Tibial nerve (tissue), 4 donors: ENCODE measurements around the gene TRPV2. TPM values are rescaled to one million over a fixed set of nuclear protein-coding genes. Genes with fewer than 3 reads are reported as not detected.

ENCODE experiments used
- DNase-seq, 2 donors: peaks; one replicate each; pipeline ENCODE4 v3.0.0-alpha.2; 2019; ENCODE audit warnings: low spot score in 2 of 2
- H3K27ac ChIP-seq, 4 donors: fragments of 200-600 bp; sonication (generic) in 3 of 4; one replicate each; pipeline ENCODE4 v1.5.1; 2017 to 2019; ENCODE audit warnings: mild to moderate bottlenecking in 1 of 4
- H3K27me3 ChIP-seq, 2 donors: fragments of 200-600 bp; sonication (generic) in 1 of 2; one replicate each; pipeline versions ENCODE4 v1.5.1 to v1.6.0; 2017 to 2019
- H3K36me3 ChIP-seq, 3 donors: fragments of 200-600 bp; sonication (generic); one replicate each; pipeline ENCODE4 v1.5.1; 2018 to 2019
- H3K4me1 ChIP-seq, 4 donors: fragments of 200-600 bp; sonication (generic) in 3 of 4; one replicate each; pipeline ENCODE4 v1.5.1; 2017 to 2019
- H3K4me3 ChIP-seq, 4 donors: fragments of 200-600 bp; sonication (generic) in 3 of 4; one replicate each; pipeline ENCODE4 v1.5.1; 2017 to 2019; ENCODE audit warnings: mild to moderate bottlenecking in 1 of 4, moderate library complexity in 1 of 4
- H3K9me3 ChIP-seq, 4 donors: fragments of 200-600 bp; sonication (generic) in 3 of 4; one replicate each; pipeline ENCODE4 v1.5.1; 2017 to 2019
- CTCF ChIP-seq, 5 experiments: fragments of 200-600 bp in 3 of 5; fragments of 450-650 bp in 2 of 5; sonication (generic) in 3 of 5; IDR thresholded peaks; one replicate each; pipeline ENCODE4 v1.5.1; 2016 to 2019; ENCODE audit warnings: antibody characterized with exemption in 5 of 5, mild to moderate bottlenecking in 3 of 5, moderate library complexity in 2 of 5
- EP300 ChIP-seq, 2 donors: sonication (generic); formaldehyde crosslinking; IDR thresholded peaks; one replicate each; pipeline ENCODE4 v1.6.1; 2017; ENCODE audit warnings: antibody characterized with exemption in 2 of 2, mild to moderate bottlenecking in 1 of 2
- POLR2A ChIP-seq, 2 donors: fragments of 450-650 bp; IDR thresholded peaks; one replicate each; pipeline ENCODE4 v1.6.1; 2017; ENCODE audit warnings: antibody characterized with exemption in 2 of 2, mild to moderate bottlenecking in 2 of 2, moderate library complexity in 2 of 2
- WGBS, 2 donors: methylation state at CpG; one replicate each; pipeline ENCODE4 v1.1.5; 2018; 5-methylcytosine and 5-hydroxymethylcytosine counted together
- total RNA-seq, 4 donors: library from RNA; depleted of rRNA; stranded (reverse); fragments of >200 nt; gene quantifications; one replicate each; pipeline ENCODE4 v1.1.0, GENCODE V29; 2016

TRPV2 gene, protein sequence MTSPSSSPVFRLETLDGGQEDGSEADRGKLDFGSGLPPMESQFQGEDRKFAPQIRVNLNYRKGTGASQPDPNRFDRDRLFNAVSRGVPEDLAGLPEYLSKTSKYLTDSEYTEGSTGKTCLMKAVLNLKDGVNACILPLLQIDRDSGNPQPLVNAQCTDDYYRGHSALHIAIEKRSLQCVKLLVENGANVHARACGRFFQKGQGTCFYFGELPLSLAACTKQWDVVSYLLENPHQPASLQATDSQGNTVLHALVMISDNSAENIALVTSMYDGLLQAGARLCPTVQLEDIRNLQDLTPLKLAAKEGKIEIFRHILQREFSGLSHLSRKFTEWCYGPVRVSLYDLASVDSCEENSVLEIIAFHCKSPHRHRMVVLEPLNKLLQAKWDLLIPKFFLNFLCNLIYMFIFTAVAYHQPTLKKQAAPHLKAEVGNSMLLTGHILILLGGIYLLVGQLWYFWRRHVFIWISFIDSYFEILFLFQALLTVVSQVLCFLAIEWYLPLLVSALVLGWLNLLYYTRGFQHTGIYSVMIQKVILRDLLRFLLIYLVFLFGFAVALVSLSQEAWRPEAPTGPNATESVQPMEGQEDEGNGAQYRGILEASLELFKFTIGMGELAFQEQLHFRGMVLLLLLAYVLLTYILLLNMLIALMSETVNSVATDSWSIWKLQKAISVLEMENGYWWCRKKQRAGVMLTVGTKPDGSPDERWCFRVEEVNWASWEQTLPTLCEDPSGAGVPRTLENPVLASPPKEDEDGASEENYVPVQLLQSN
- 10 to 100 TPM; 10.5 to 19.9 (median 16.9) TPM for total RNA-seq

DNA sequence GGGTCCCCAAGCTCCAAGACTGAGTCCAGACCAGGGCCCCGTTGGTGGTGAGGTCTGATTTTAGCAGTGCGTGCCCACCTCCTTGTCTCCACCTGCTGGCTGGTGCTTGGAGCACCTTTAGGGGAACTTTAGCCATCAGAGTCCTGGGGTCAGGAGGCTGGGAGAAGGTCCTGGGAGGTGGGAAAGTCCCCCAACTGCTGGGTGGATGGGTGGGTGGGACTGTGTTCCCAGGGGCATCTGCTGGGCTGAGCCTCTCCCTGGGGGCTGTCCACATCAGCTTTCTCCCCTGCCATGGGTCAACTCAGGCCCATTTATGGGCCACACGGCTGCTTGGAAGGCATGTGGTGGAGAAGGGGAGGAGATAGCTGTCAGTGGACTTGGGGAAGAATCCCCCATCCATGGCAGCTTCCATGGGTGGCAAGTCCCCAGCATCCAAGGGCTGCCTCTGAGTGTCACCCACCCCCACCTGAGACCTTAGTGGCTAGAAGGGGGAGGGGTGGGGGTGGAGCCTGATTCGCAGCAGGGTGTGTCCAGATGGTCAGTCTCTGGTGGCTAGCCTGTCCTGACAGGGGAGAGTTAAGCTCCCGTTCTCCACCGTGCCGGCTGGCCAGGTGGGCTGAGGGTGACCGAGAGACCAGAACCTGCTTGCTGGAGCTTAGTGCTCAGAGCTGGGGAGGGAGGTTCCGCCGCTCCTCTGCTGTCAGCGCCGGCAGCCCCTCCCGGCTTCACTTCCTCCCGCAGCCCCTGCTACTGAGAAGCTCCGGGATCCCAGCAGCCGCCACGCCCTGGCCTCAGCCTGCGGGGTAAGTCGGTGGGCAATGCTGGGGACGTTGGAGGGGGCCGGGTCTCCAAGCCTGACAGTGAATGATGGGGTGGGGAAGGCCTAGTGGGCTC is at the start of gene TRPV2:
TSS of gene TRPV2 (plus strand) at position 541 of the 894 bp plus-strand sequence. CDS start 2,098 bp downstream, outside the sequence.
- Histone ChIP-seq H3K9me3 (no peaks in the 10 kb centered on the region), H3K4me3 (peak within 1 kb of the TSS; percentile 30 to 61 (median 42)), H3K27me3 (peaks cover 0 to 9% of the 10 kb centered on the region in 2 donors), H3K36me3 (no peaks in the 10 kb centered on the region), H3K27ac (peak within 1 kb of the TSS; percentile 54 to 89 (median 82)), H3K4me1 (peaks cover 0 to 22% (median 10%) of the 10 kb centered on the region in 4 donors)
- no peak for DNase-seq
- WGBS, 2 donors: 15 to 22% methylated on average over 12 to 15 of the region's 21 CpGs
- TF ChIP-seq CTCF (IDR thresholded peaks at IDR 0.05) (peak in 1 of 5 experiments; percentile 40), EP300 (IDR thresholded peaks at IDR 0.05) (no peak)

DNA sequence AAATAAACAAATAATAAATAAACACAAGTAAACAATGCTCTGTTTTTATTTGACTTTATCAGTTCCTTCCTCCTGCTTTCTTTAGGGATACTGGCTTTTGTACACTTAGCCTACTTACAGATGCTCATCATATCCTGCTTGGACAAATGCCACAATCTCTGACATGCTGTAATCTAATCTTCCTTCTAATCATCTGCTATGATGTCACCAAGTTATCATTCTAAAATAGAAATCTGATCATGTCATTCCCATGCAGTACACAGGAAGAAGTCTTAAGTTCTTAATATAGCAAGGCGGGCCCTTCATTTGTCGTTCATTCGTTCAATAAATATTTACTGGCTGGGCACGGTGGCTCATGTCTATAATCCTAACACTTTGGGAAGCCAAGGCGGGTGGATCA is 43.6 kb upstream of the TRPV2 start:
- Histone ChIP-seq H3K4me1 (no peaks in the 10 kb centered on the region), H3K9me3 (no peaks in the 10 kb centered on the region), H3K4me3 (no peak overlapping the region), H3K27ac (no peak overlapping the region), H3K27me3 (peaks cover 0 to 7% of the 10 kb centered on the region in 2 donors), H3K36me3 (no peaks in the 10 kb centered on the region)
- 73 to 76% methylated on average over 5 of the region's 5 CpGs for WGBS, 2 donors
- no peak for DNase-seq
- TF ChIP-seq EP300 (IDR thresholded peaks at IDR 0.05): no peak
- TF ChIP-seq CTCF (IDR thresholded peaks at IDR 0.05): no peak
- TF ChIP-seq POLR2A (IDR thresholded peaks at IDR 0.05): no peak

DNA sequence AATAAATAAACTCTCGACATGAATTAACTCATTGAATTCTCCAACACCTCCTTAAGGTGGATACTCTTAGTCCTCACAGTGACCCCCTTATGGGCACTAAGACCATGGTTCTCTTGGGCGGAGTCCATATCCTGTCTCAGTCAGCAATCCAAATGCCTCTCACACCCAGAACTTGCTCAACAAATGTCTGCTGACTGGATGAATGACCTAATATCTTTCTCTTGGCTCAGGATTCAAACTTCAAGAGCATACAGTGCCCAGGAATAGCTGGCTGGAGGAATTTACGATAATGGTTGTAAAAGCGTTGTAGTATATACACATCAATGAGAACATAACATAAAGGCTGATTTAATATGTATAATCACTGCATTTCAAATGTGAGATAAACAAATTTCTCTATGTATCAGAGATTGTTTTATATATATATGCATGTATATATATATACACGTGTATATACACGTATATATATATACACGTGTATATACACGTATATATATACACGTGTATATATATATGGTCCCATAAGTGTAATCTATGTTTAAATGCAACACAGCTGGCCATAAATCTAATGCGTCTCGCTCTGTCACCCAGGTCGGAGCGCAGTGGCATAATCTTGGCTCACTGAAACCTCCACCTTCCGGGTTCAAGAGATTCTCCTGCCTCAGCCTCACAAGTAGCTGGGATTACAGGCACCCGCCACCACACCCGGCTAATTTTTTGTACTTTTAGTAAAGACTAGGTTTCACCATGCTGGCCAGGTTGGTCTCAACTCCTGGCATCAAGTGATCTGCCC is 41.0 kb upstream of the TRPV2 start:
- no peak for TF ChIP-seq POLR2A (IDR thresholded peaks at IDR 0.05)
- no peak for TF ChIP-seq CTCF (IDR thresholded peaks at IDR 0.05)
- peak in 1 of 2 donors; percentile 65 for TF ChIP-seq EP300 (IDR thresholded peaks at IDR 0.05)

GRCh38 chr17:16377941-16378341 is 37.4 kb upstream of the TRPV2 start:
- Histone ChIP-seq H3K9me3 (peaks cover 0 to 4% (median 0%) of the 10 kb centered on the region in 4 donors), H3K4me3 (no peak overlapping the region), H3K27ac (peak overlapping the region in 2 of 4 donors; percentile 64 to 68), H3K36me3 (peaks cover 0 to 13% (median 0%) of the 10 kb centered on the region in 3 donors), H3K27me3 (peaks cover 0 to 10% of the 10 kb centered on the region in 2 donors), H3K4me1 (peaks cover 0 to 33% (median 3%) of the 10 kb centered on the region in 4 donors)
- TF ChIP-seq EP300 (IDR thresholded peaks at IDR 0.05): peak in 1 of 2 donors; percentile 63
- no peak for TF ChIP-seq CTCF (IDR thresholded peaks at IDR 0.05)
- no peak for DNase-seq
- 13 to 14% methylated on average over 2 of the region's 2 CpGs for whole genome bisulfite sequencing, 2 donors

More for the DNA sequence above, 41.0 kb upstream of the TRPV2 start:
- Histone ChIP-seq H3K36me3 (no peaks in the 10 kb centered on the region), H3K4me3 (no peak overlapping the region), H3K9me3 (no peaks in the 10 kb centered on the region), H3K27me3 (peaks cover 0 to 7% of the 10 kb centered on the region in 2 donors), H3K27ac (no peak overlapping the region), H3K4me1 (peaks cover 0 to 14% (median 0%) of the 10 kb centered on the region in 4 donors)
- peak in 1 of 2 donors; percentile 56 for DNase-seq
- whole genome bisulfite sequencing, 2 donors: 84 to 86% methylated on average over 16 of the region's 16 CpGs
